Measurements from ENCODE around the gene NISCH. TPM values are rescaled to one million over a fixed set of nuclear protein-coding genes. Genes with fewer than 3 reads are reported as not detected.
A peak's percentile ranks its signal among the peaks of the same experiment; 100 is the strongest.

The NISCH gene
- total RNA-seq, 1 experiment from 2014 or later = 62.2 TPM

- no TSS peak for BruUV-seq (replicated peaks)
- Histone ChIP-seq H3K36me3 (ENCODE audit: control insufficient read depth, insufficient read depth, low read length) (peaks cover 5% of the 10 kb centered on the region), H3K9me3 (no peaks in the 10 kb centered on the region), H3K27me3 (replicated peaks; ENCODE audit: control insufficient read depth, insufficient read depth, low read length) (no peaks in the 10 kb centered on the region), H3K4me1 (peaks cover 16% of the 10 kb centered on the region), H3K4me3 (ENCODE audit: low read depth, low read length) (no peak overlapping the region)
- Mint-ChIP-seq H3K36me3 (ENCODE audit: insufficient read depth, unreplicated experiment) (peaks cover 54% of the 10 kb centered on the region), H3K4me1 (ENCODE audit: low read depth, unreplicated experiment) (peaks cover 4% of the 10 kb centered on the region), H3K4me3 (ENCODE audit: unreplicated experiment) (no peak overlapping the region), H3K27ac (ENCODE audit: unreplicated experiment) (peak overlapping the region; percentile 39), H3K9me3 (ENCODE audit: unreplicated experiment) (no peaks in the 10 kb centered on the region), H3K27me3 (ENCODE audit: insufficient read depth, unreplicated experiment) (no peaks in the 10 kb centered on the region)
- intact Hi-C loops (cut with micrococcal nuclease; ENCODE audit: unreplicated experiment) = loop anchor here (10.0 kb wide), 3 partner anchors 75 to 515 kb away; partner anchors contain the start of genes GNL3, NISCH, PBRM1 and SFMBT1
- ChIA-PET CTCF (no interaction called here), POLR2A (no interaction called here)
- DNase-seq = no peak
- TF ChIP-seq, protein P1, sequence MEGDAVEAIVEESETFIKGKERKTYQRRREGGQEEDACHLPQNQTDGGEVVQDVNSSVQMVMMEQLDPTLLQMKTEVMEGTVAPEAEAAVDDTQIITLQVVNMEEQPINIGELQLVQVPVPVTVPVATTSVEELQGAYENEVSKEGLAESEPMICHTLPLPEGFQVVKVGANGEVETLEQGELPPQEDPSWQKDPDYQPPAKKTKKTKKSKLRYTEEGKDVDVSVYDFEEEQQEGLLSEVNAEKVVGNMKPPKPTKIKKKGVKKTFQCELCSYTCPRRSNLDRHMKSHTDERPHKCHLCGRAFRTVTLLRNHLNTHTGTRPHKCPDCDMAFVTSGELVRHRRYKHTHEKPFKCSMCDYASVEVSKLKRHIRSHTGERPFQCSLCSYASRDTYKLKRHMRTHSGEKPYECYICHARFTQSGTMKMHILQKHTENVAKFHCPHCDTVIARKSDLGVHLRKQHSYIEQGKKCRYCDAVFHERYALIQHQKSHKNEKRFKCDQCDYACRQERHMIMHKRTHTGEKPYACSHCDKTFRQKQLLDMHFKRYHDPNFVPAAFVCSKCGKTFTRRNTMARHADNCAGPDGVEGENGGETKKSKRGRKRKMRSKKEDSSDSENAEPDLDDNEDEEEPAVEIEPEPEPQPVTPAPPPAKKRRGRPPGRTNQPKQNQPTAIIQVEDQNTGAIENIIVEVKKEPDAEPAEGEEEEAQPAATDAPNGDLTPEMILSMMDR (IDR thresholded peaks at IDR 0.05; ENCODE audit: insufficient read depth in 1 of 2, low read depth in 1 of 2, low read length in 1 of 2, severe bottlenecking in 1 of 2, unreplicated experiment in 1 of 2) = no peak
Measured at GRCh38 chr3:52529376-52530333, 74.3 kb downstream of the NISCH start.

GRCh38 chr3:52530918-52531826 is 75.8 kb downstream of the NISCH start:
- POLR2A ChIA-PET = no interaction called here
- TF ChIP-seq, protein P1 (IDR thresholded peaks at IDR 0.05; ENCODE audit: insufficient read depth in 1 of 2, low read depth in 1 of 2, low read length in 1 of 2, severe bottlenecking in 1 of 2, unreplicated experiment in 1 of 2) = no peak
- no peak overlapping the region for H3K4me3 Mint-ChIP-seq (ENCODE audit: unreplicated experiment)
- Histone ChIP-seq H3K27me3 (replicated peaks; ENCODE audit: control insufficient read depth, insufficient read depth, low read length) (no peaks in the 10 kb centered on the region), H3K4me1 (peaks cover 27% of the 10 kb centered on the region), H3K36me3 (ENCODE audit: control insufficient read depth, insufficient read depth, low read length) (peaks cover 5% of the 10 kb centered on the region), H3K9me3 (no peaks in the 10 kb centered on the region), H3K4me3 (ENCODE audit: low read depth, low read length) (no peak overlapping the region)
- H3K27ac Mint-ChIP-seq (ENCODE audit: unreplicated experiment) = no peak overlapping the region
- peaks cover 12% of the 10 kb centered on the region for H3K4me1 Mint-ChIP-seq (ENCODE audit: low read depth, unreplicated experiment)
- no peak for DNase-seq
- peaks cover 51% of the 10 kb centered on the region for H3K36me3 Mint-ChIP-seq (ENCODE audit: insufficient read depth, unreplicated experiment)
- BruUV-seq (replicated peaks) = no TSS peak
- intact Hi-C loops (cut with micrococcal nuclease; ENCODE audit: unreplicated experiment) = loop anchor here (10.0 kb wide), 3 partner anchors 76 to 514 kb away; partner anchors contain the start of genes GNL3, NISCH, PBRM1 and SFMBT1
- H3K27me3 Mint-ChIP-seq (ENCODE audit: insufficient read depth, unreplicated experiment) = no peaks in the 10 kb centered on the region
- CTCF ChIA-PET = no interaction called here
- H3K9me3 Mint-ChIP-seq (ENCODE audit: unreplicated experiment) = no peaks in the 10 kb centered on the region
